Activated CD4-positive, alpha-beta memory T cell treated with anti-CD3 and anti-CD28 coated beads, Interleukin-2, amount 10 ng/mL, durations not matched to agents 7 days and 5 days (primary cell): ENCODE measurements around the gene RHCG. TPM values are rescaled to one million over a fixed set of nuclear protein-coding genes. Genes with fewer than 3 reads are reported as not detected.

Experiments used
- CTCF ChIA-PET: fragments of 350-600 bp; sonication (Branson Sonifier 250); formaldehyde crosslinking; loops from one replicate; lab custom pipeline; 2021; ENCODE audit warnings: antibody characterized with exemption, inconsistent platforms; lab: Charles Lee
- POLR2A ChIA-PET: fragments of 350-600 bp; sonication (Branson Sonifier 250); formaldehyde crosslinking; loops from one replicate; lab custom pipeline; 2021; ENCODE audit warnings: antibody characterized with exemption; lab: Charles Lee
- DNase-seq: peaks from one replicate; pipeline ENCODE4 v3.0.0-alpha.2; 2020
- H3K27ac Mint-ChIP-seq: one replicate; pipeline ENCODE4 v1.8.0; 2021; ENCODE audit warnings: mild to moderate bottlenecking, mixed read lengths
- H3K27me3 Mint-ChIP-seq: one replicate; pipeline ENCODE4 v1.8.0; 2021; ENCODE audit warnings: mixed read lengths
- H3K36me3 Mint-ChIP-seq: one replicate; pipeline ENCODE4 v1.8.0; 2021; ENCODE audit warnings: low read depth, mixed read lengths
- H3K4me1 Mint-ChIP-seq: one replicate; pipeline ENCODE4 v1.8.0; 2021; ENCODE audit warnings: mixed read lengths
- H3K4me3 Mint-ChIP-seq: one replicate; pipeline ENCODE4 v1.8.0; 2021; ENCODE audit warnings: mild to moderate bottlenecking, mixed read lengths
- H3K9me3 Mint-ChIP-seq: one replicate; pipeline ENCODE4 v1.8.0; 2021; ENCODE audit warnings: mixed read lengths
- total RNA-seq, 2 experiments: library from RNA; stranded (reverse); gene quantifications; one replicate each; pipeline ENCODE4 v1.2.3, GENCODE V29; 2021

RHCG gene
- total RNA-seq, 2 experiments from 2014 or later = not detected

DNA sequence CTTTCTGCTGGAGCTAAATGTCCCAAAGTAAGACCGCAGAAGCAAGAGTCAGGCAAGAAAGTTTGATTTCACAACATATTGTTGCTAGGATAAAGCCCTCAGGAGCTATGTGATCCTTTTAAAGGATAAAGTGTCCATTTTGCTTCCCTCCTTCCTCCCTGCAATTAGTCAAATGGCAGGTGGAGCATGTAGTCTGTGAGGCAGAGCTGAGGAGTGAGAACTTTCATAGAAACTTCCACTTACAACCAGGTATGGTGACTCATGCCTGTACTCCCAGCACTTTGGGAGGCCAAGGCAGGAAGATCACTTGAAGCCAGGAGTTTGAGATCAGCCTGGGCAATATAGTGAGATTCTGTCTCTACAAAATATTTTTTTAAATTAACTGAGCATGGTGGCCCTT lies 25.2 kb upstream of the RHCG start:
- CTCF ChIA-PET = no interaction called here
- Mint-ChIP-seq H3K4me1 (no peaks in the 10 kb centered on the region), H3K9me3 (no peaks in the 10 kb centered on the region), H3K4me3 (no peak overlapping the region), H3K36me3 (no peaks in the 10 kb centered on the region), H3K27me3 (peaks cover 12% of the 10 kb centered on the region), H3K27ac (no peak overlapping the region)
- no peak for DNase-seq
- POLR2A ChIA-PET = no interaction called here

DNA sequence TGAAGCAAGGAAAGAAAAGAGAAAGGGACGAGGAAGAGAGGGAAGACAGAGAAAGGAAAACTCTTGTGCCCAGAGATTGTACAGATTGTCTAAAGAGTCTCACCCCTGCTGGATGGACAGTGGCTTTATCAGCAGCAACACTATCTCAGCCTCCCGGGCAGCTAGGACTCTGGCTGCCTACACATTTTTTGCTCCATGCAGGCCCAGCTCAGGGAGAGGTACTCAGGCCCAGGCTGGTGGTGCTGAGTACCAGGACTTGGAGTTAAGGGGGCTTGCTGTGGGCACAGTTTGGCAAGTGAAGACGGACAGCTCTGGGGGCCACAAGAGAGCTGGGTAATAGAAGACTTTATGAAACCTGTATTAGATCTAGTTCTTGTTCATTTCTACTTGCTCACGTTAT lies 19.1 kb upstream of the RHCG start:
- Mint-ChIP-seq H3K4me3 (no peak overlapping the region), H3K9me3 (no peaks in the 10 kb centered on the region), H3K27me3 (peaks cover 28% of the 10 kb centered on the region), H3K4me1 (no peaks in the 10 kb centered on the region), H3K27ac (no peak overlapping the region), H3K36me3 (no peaks in the 10 kb centered on the region)
- POLR2A ChIA-PET = no interaction called here
- DNase-seq = peak; percentile 8
- CTCF ChIA-PET = no interaction called here

DNA sequence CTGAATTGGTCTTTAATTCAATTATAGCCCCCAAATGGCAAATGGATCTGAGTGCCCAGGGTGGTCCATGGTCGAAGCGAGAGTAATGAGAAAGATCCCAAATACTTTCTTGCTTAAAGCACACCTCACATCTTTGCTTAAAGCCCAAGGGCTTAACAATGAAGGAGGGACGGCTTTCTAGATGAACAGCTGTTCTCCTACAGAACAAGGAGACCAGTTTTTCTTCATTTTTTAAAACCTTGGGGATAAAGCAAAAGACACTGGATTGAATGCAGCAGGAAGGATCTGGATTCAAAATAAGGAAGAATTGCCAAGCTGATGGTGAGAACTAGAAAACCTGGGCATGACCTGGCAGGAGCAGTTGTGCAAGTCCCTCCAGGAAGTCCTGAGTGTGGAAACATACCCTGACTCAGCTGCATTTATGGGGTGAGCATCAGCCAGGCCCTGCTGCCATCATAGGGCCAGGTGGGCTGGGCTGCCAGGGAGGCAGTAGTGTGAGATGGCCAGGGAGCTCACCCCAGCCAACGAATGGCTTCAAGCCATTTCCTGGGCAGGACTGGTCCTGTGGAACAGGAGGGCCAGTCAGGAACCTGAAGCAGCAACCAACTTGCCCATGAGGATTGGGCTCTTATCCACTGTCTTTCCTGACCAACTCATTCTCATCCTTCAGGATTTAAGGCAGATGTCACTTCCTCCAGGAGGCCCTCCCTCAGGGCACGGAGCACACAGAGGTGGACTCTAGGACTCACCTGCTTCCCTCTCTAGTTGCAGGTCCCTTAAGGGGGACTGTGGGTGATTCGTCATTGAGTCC lies 18.4 kb upstream of the RHCG start:
- Mint-ChIP-seq H3K4me3 (no peak overlapping the region), H3K27ac (no peak overlapping the region), H3K4me1 (no peaks in the 10 kb centered on the region), H3K36me3 (no peaks in the 10 kb centered on the region), H3K27me3 (peaks cover 33% of the 10 kb centered on the region), H3K9me3 (no peaks in the 10 kb centered on the region)
- ChIA-PET POLR2A (no interaction called here), CTCF (no interaction called here)
- peak; percentile 10 for DNase-seq

DNA sequence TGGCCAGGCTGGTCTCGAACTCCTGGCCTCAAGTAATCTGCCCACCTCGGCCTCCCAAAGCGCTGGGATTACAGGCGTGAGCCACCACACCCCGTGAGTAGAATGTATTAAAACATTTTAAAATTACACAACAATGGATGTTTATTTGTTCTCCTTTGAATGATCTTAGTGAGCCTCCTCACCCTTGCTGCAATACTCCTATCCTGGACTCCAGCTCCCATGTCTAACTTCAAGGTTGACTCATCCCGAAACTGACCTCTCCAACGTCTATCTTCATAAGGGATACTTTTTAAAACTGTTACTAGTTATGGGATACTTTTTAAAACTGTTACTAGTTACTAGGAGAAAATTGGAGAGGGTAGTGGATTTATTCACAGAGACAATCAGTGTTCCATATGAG lies 17.8 kb upstream of the RHCG start:
- Mint-ChIP-seq H3K27me3 (peaks cover 36% of the 10 kb centered on the region), H3K4me3 (no peak overlapping the region), H3K36me3 (no peaks in the 10 kb centered on the region), H3K4me1 (no peaks in the 10 kb centered on the region), H3K9me3 (no peaks in the 10 kb centered on the region), H3K27ac (no peak overlapping the region)
- CTCF ChIA-PET = no interaction called here
- POLR2A ChIA-PET = no interaction called here
- DNase-seq = no peak

DNA sequence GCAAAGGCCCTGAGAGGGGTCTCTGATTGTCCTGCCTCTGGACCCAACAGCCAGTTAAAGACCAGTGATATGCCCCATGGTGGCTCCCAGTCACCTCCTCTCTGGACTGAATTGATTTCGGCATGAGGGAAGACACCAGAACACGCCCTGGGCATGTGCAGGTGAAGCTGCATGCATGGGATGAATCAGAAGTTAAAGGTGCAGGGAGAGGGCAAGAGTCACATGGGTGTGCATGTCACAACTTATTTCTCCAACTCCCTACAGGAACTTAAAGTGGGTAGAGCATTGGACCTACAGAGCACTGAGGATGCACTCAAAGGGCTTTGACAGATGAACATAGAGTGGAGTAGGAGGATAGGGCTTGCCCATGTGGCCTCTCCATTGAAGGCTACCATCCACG lies 16.9 kb upstream of the RHCG start:
- POLR2A ChIA-PET = no interaction called here
- H3K4me1 Mint-ChIP-seq = no peaks in the 10 kb centered on the region
- no peaks in the 10 kb centered on the region for H3K36me3 Mint-ChIP-seq
- H3K4me3 Mint-ChIP-seq = no peak overlapping the region
- no peak overlapping the region for H3K27ac Mint-ChIP-seq
- no peaks in the 10 kb centered on the region for H3K9me3 Mint-ChIP-seq
- DNase-seq = no peak
- CTCF ChIA-PET = no interaction called here
- peaks cover 36% of the 10 kb centered on the region for H3K27me3 Mint-ChIP-seq

DNA sequence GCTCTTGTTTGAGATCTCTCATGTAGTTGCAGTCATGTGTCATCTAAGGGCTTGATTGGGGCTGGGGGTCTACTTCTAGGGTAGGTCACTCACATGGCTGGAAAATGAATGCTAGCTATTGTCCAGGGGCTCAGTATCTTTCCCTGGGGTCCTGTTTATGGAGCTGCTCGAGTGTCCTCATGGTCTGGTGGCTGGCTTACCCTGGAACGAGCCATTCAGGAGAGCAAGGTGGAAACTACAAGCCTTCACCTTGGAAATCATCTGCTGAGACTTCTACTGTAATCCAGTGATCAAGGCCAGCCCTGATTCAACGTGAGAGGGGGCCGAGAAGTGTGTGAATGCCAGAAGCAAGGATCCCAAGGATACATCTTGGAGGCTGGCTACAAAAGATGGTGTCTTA lies 16.2 kb upstream of the RHCG start:
- Mint-ChIP-seq H3K9me3 (no peaks in the 10 kb centered on the region), H3K36me3 (no peaks in the 10 kb centered on the region), H3K27ac (no peak overlapping the region), H3K4me3 (no peak overlapping the region), H3K27me3 (peaks cover 36% of the 10 kb centered on the region), H3K4me1 (no peaks in the 10 kb centered on the region)
- ChIA-PET POLR2A (no interaction called here), CTCF (no interaction called here)
- DNase-seq = peak; percentile 8

DNA sequence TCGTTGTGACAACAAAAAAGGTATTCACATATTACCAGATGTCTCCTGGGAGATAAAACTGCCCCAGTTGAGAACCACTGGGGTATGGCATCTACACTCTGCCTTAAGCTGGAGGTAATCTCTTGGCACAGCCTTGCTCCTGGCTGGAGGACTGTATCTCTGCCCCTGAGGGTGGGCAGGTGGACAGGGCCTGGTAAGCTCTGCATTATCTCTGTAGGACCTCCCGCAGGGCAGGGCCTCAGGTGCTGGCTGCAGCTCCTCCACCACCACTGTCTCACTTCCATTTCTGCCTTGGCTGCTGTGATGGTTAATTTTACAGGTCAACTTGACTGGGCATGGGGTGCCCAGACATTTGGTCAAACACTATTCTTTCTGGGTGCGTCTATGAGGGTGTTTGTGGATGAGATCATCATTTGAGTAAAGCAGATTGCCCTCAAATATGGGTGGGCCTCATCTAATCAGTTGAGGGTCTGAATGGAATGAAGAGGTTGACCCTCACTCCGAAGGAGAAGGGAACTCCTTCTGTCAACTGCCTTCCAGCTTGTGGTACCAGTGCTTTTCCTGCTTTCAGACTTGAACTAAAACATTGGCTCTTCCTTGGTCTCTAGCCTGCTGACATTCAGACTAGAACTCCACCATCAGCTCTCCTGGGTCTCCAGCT lies 9.8 kb upstream of the RHCG start:
- peak; percentile 15 for DNase-seq
- H3K27ac Mint-ChIP-seq = no peak overlapping the region
- peaks cover 21% of the 10 kb centered on the region for H3K27me3 Mint-ChIP-seq
- H3K4me3 Mint-ChIP-seq = no peak overlapping the region
- CTCF ChIA-PET = interaction anchor here (0.7 kb wide), 1 partner anchor 166 kb away, joined by 3 read pairs; no protein-coding TSS in a partner anchor
- H3K4me1 Mint-ChIP-seq = no peaks in the 10 kb centered on the region
- POLR2A ChIA-PET = no interaction called here
- H3K36me3 Mint-ChIP-seq = no peaks in the 10 kb centered on the region
- H3K9me3 Mint-ChIP-seq = no peaks in the 10 kb centered on the region

DNA sequence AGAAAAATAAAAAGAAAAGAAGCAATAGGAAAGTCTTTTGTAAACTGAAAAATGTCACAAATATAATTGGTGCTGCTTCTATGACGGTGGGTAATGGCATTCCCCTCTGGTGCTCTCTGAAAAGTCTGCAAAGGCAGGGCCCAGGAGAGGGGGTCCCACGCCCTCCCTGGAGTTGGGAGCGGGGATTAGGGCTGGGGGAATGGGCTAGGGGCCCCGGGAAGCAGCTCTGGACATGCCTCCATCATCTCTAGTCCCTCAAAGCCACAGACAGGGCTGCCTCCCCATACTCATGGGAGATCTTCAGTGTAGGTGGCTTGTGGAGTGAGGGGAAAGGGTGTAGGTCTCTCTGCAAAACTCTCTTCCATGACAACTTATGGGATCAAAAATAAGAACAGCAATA lies 7.8 kb upstream of the RHCG start:
- H3K27me3 Mint-ChIP-seq = peaks cover 13% of the 10 kb centered on the region

DNA sequence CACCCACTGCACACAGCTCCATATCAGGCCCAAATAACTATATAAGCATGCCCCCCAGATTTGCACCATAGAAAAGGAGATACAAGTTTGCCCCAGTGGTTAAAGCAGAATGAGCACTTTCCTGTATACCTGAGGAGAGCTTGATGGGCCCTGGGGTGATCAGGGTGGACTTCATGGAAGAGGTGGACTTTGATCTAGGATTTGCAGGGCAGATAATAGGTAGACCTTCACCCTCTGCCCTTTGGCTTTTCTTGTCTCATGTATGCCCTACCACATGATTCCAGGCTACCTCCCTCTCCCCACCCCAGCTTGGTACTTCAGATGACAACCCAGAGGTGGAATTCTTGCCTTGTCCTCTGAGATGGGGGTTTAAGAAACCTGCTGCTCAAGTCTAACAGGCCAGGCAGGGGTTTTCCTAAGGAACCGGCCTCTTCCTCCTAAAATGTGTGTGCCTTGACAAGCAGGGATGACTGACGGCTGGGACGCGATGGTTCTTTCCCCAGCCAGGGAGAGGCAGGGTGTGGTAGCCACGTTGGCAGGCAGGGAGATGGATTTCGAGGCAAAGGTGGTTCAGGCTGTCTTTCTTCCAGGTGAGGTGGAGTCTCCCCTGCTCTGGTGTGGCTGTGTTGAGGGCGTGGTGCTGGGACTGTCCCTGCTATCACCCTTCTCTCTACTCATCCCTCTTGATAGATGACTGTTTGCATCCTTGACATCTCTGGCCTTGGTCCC lies 6.6 kb upstream of the RHCG start:
- CTCF ChIA-PET = no interaction called here

More for the DNA sequence above, 7.8 kb upstream of the RHCG start:
- peak; percentile 5 for DNase-seq
- Mint-ChIP-seq H3K9me3 (no peaks in the 10 kb centered on the region), H3K27ac (no peak overlapping the region), H3K4me1 (peaks cover 2% of the 10 kb centered on the region), H3K36me3 (no peaks in the 10 kb centered on the region), H3K4me3 (no peak overlapping the region)
- ChIA-PET POLR2A (no interaction called here), CTCF (no interaction called here)

DNA sequence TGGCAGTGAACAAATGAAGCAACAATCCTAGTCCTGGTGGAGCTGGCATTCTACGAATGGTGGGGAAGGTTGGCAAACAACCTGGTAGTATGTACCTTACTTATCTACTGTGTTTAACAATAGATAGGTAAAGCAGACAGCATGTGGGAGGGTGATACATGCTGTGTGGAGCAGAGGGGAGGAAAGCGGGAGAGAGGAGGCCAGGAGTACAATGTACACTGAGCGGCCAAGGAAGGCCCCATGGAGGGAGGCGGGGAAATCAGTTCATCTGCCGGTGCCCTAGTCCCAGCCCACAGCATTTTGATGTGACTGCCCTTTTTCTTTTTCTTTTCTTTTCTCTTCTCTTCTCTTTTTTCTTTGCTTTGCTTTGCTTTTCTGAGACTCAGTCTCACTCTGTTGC lies 5.3 kb upstream of the RHCG start:
- no peaks in the 10 kb centered on the region for H3K36me3 Mint-ChIP-seq
- peaks cover 23% of the 10 kb centered on the region for H3K27me3 Mint-ChIP-seq
- peaks cover 5% of the 10 kb centered on the region for H3K4me1 Mint-ChIP-seq
- ChIA-PET CTCF (interaction anchor here (1.0 kb wide), 1 partner anchor 18 kb away, joined by 5 read pairs; no protein-coding TSS in a partner anchor), POLR2A (no interaction called here)
- H3K9me3 Mint-ChIP-seq = no peaks in the 10 kb centered on the region
- no peak overlapping the region for H3K4me3 Mint-ChIP-seq
- no peak overlapping the region for H3K27ac Mint-ChIP-seq
- DNase-seq = no peak

More for the DNA sequence above, 6.6 kb upstream of the RHCG start:
- Mint-ChIP-seq H3K9me3 (no peaks in the 10 kb centered on the region), H3K36me3 (no peaks in the 10 kb centered on the region), H3K4me3 (no peak overlapping the region), H3K27ac (no peak overlapping the region), H3K4me1 (peaks cover 2% of the 10 kb centered on the region), H3K27me3 (peaks cover 18% of the 10 kb centered on the region)
- DNase-seq = peak; percentile 5
- POLR2A ChIA-PET = no interaction called here

DNA sequence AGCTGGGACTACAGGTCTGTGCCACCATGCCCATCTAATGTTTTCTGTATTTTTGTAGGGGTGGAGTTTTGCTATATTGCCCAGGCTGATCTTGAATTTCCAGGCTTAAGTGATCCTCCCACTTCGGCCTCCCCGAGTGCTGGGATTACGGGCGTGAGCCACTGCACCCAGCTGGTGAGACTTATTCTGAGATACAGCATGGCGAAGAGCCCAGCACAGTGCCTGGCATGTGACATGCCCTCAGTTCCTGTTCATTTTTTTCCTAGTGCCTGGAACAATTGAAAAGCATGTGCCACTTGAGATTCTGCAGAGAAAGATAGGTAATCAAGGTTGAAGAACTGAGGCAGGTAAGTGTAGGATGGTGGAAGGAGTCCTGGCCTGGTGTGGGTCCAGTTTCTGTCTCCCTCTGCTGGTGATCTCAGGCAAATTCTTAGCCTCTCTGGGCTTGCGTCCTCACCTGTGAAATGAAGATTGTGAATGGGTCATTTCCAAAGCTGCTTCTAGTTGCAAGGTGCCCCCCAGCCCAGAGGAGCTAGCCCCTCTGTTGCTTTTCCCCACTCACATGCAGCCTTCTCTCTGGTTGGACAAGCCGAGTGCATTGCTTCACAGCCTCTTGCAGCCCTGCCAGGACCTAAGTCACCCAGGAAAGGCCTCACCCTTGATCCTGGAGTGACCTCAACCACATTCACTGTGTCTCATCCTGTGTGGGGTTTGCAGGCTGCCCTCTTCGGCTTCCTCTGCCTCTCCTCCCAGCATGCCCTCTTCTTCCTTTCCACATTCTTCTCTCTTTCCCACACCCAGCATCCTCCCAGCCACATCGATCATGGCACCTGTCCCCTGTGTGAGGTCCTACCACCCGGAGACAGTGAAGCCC lies 4.3 kb upstream of the RHCG start:
- no peak overlapping the region for H3K4me3 Mint-ChIP-seq
- no peak for DNase-seq
- H3K4me1 Mint-ChIP-seq = peaks cover 6% of the 10 kb centered on the region
- no peak overlapping the region for H3K27ac Mint-ChIP-seq
- ChIA-PET POLR2A (no interaction called here), CTCF (interaction anchor here (1.0 to 1.4 kb wide), 2 partner anchors 19 to 142 kb away, joined by 5 read pairs; no protein-coding TSS in a partner anchor)
- H3K9me3 Mint-ChIP-seq = no peaks in the 10 kb centered on the region
- no peaks in the 10 kb centered on the region for H3K36me3 Mint-ChIP-seq
- H3K27me3 Mint-ChIP-seq = peaks cover 26% of the 10 kb centered on the region

DNA sequence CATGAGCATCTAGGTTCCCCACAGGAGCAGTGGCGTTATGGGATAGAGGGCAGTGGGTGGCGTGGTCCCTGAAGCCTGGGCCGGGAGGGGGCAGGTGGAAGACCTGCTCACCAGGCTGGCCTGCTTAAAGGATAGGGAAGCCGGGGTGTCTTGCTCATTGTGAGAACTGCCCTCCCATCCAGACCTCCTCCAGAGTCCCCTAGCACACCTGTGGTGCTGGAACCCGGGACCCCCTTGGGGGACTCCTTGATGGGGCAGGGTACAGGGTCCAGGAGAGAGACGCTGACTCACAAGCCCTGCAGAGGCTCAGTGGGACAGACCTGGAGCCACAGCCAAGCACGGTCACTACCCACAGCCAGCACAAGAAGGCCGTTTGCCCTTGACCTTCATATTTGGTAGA lies 2.8 kb upstream of the RHCG start:
- Mint-ChIP-seq H3K27ac (no peak overlapping the region), H3K4me1 (peaks cover 7% of the 10 kb centered on the region), H3K36me3 (no peaks in the 10 kb centered on the region), H3K9me3 (no peaks in the 10 kb centered on the region), H3K4me3 (no peak overlapping the region), H3K27me3 (peaks cover 38% of the 10 kb centered on the region)
- no peak for DNase-seq
- CTCF ChIA-PET = no interaction called here
- POLR2A ChIA-PET = no interaction called here
